ENCODE results near the gene LRRC18.

LRRC18 gene

GRCh38 chr10:48926255-48926654 is 13.4 kb downstream of the LRRC18 start:
- no peak for TF ChIP-seq CTCF (IDR thresholded peaks at IDR 0.05; ENCODE audit: low read depth, low read length)
- DNase-seq: no peak
- Histone ChIP-seq H3K27me3 (ENCODE audit: insufficient read depth, low read depth, severe bottlenecking) (peaks cover 3% of the 10 kb centered on the region), H3K9me3 (ENCODE audit: severe bottlenecking) (no peaks in the 10 kb centered on the region), H3K4me3 (ENCODE audit: low read depth, low read length) (no peak overlapping the region), H3K36me3 (no peaks in the 10 kb centered on the region), H3K27ac (no peak overlapping the region)

GRCh38 chr10:48924988-48925387 is 14.7 kb downstream of the LRRC18 start:
- no peak for DNase-seq
- Histone ChIP-seq H3K36me3 (no peaks in the 10 kb centered on the region), H3K27ac (no peak overlapping the region), H3K27me3 (ENCODE audit: insufficient read depth, low read depth, severe bottlenecking) (peaks cover 3% of the 10 kb centered on the region), H3K9me3 (ENCODE audit: severe bottlenecking) (no peaks in the 10 kb centered on the region), H3K4me3 (ENCODE audit: low read depth, low read length) (no peak overlapping the region)
- TF ChIP-seq CTCF (IDR thresholded peaks at IDR 0.05; ENCODE audit: low read depth, low read length): no peak

- H3K27ac ChIP-seq: no peak overlapping the region
- no peak for TF ChIP-seq CTCF (IDR thresholded peaks at IDR 0.05; ENCODE audit: low read depth, low read length)
Measured at GRCh38 chr10:48923748-48924147, 15.9 kb downstream of the LRRC18 start.

GRCh38 chr10:48913674-48914073 is 26.0 kb downstream of the LRRC18 start:
- H3K27me3 ChIP-seq (ENCODE audit: insufficient read depth, low read depth, severe bottlenecking): peaks cover 13% of the 10 kb centered on the region
- H3K4me3 ChIP-seq (ENCODE audit: low read depth, low read length): no peak overlapping the region
- no peaks in the 10 kb centered on the region for H3K36me3 ChIP-seq
- H3K27ac ChIP-seq: no peak overlapping the region
- no peaks in the 10 kb centered on the region for H3K9me3 ChIP-seq (ENCODE audit: severe bottlenecking)
- no peak for TF ChIP-seq CTCF (IDR thresholded peaks at IDR 0.05; ENCODE audit: low read depth, low read length)
- no peak for DNase-seq

More at GRCh38 chr10:48923748-48924147, 15.9 kb downstream of the LRRC18 start:
- Histone ChIP-seq H3K4me3 (ENCODE audit: low read depth, low read length) (no peak overlapping the region), H3K36me3 (no peaks in the 10 kb centered on the region), H3K9me3 (ENCODE audit: severe bottlenecking) (no peaks in the 10 kb centered on the region), H3K27me3 (ENCODE audit: insufficient read depth, low read depth, severe bottlenecking) (peaks cover 3% of the 10 kb centered on the region)
- DNase-seq: no peak

GRCh38 chr10:48910548-48910947 is 29.1 kb downstream of the LRRC18 start:
- Histone ChIP-seq H3K27ac (no peak overlapping the region), H3K9me3 (ENCODE audit: severe bottlenecking) (no peaks in the 10 kb centered on the region), H3K36me3 (no peaks in the 10 kb centered on the region), H3K27me3 (ENCODE audit: insufficient read depth, low read depth, severe bottlenecking) (peaks cover 12% of the 10 kb centered on the region), H3K4me3 (ENCODE audit: low read depth, low read length) (no peak overlapping the region)
- no peak for TF ChIP-seq CTCF (IDR thresholded peaks at IDR 0.05; ENCODE audit: low read depth, low read length)
- DNase-seq: no peak

- no peak for TF ChIP-seq CTCF (IDR thresholded peaks at IDR 0.05; ENCODE audit: low read depth, low read length)
- Histone ChIP-seq H3K4me3 (ENCODE audit: low read depth, low read length) (no peak overlapping the region), H3K27me3 (ENCODE audit: insufficient read depth, low read depth, severe bottlenecking) (peaks cover 6% of the 10 kb centered on the region), H3K9me3 (ENCODE audit: severe bottlenecking) (no peaks in the 10 kb centered on the region), H3K36me3 (no peaks in the 10 kb centered on the region), H3K27ac (no peak overlapping the region)
- DNase-seq: no peak
Measured at GRCh38 chr10:48907730-48908129, 31.9 kb downstream of the LRRC18 start.
